8988T (cell line): ENCODE results near the gene DMTF1.
"Not testable (repeated sequence)": the region's sequence is repeated elsewhere in the genome, so short reads cannot be mapped to it uniquely, and the experiment has no call there.

Experiments
- DNase-seq: peaks from one replicate; pipeline ENCODE4 v3.0.0; 2011

DMTF1 gene

GRCh38 chr7:87152112-87152896 is at the start of gene DMTF1:
TSS of gene DMTF1 (plus strand) at chr7:87152453. CDS start at chr7:87164942, 12,489 bp downstream.
- DNase-seq: peak; percentile 70

- DNase-seq: no peak
Observed at GRCh38 chr7:87105401-87105800, 46.9 kb upstream of the DMTF1 start.

- no peak for DNase-seq
Observed at GRCh38 chr7:87106974-87107612, 45.2 kb upstream of the DMTF1 start.

GRCh38 chr7:87107949-87108776 is 44.1 kb upstream of the DMTF1 start:
- no peak for DNase-seq

GRCh38 chr7:87110778-87111177 is 41.5 kb upstream of the DMTF1 start:
- DNase-seq: no peak

GRCh38 chr7:87111877-87112276 is 40.4 kb upstream of the DMTF1 start:
- DNase-seq: no peak

- no peak for DNase-seq
Observed at GRCh38 chr7:87113077-87113476, 39.2 kb upstream of the DMTF1 start.

GRCh38 chr7:87113904-87114303 is 38.3 kb upstream of the DMTF1 start:
- not testable (repeated sequence) for DNase-seq

- not testable (repeated sequence) for DNase-seq
Observed at GRCh38 chr7:87115772-87116171, 36.5 kb upstream of the DMTF1 start.

GRCh38 chr7:87116315-87116714 is 35.9 kb upstream of the DMTF1 start:
- DNase-seq: no peak

GRCh38 chr7:87119581-87119980 is 32.7 kb upstream of the DMTF1 start:
- DNase-seq: no peak

- DNase-seq: no peak
Observed at GRCh38 chr7:87123105-87123504, 29.1 kb upstream of the DMTF1 start.

- DNase-seq: no peak
Observed at GRCh38 chr7:87127019-87127418, 25.2 kb upstream of the DMTF1 start.

- DNase-seq: no peak
Observed at GRCh38 chr7:87128861-87129267, 23.4 kb upstream of the DMTF1 start.

GRCh38 chr7:87129332-87129731 is 22.9 kb upstream of the DMTF1 start:
- no peak for DNase-seq

GRCh38 chr7:87129848-87130247 is 22.4 kb upstream of the DMTF1 start:
- no peak for DNase-seq

- DNase-seq: no peak
Observed at GRCh38 chr7:87131771-87132170, 20.5 kb upstream of the DMTF1 start.

- DNase-seq: no peak
Observed at GRCh38 chr7:87137271-87137670, 15.0 kb upstream of the DMTF1 start.

GRCh38 chr7:87139514-87139913 is 12.7 kb upstream of the DMTF1 start:
- DNase-seq: no peak

GRCh38 chr7:87140271-87140748 is 11.9 kb upstream of the DMTF1 start:
- no peak for DNase-seq

GRCh38 chr7:87144173-87144657 is 8.0 kb upstream of the DMTF1 start:
- DNase-seq: no peak

GRCh38 chr7:87146740-87147386 is 5.4 kb upstream of the DMTF1 start:
- no peak for DNase-seq

- no peak for DNase-seq
Observed at GRCh38 chr7:87147500-87147899, 4.8 kb upstream of the DMTF1 start.
